ENCODE data around the gene VTI1A. TPM values are rescaled to one million over a fixed set of nuclear protein-coding genes. Genes with fewer than 3 reads are reported as not detected.

Gene VTI1A
- total and polyA plus RNA-seq, 2 of the 8 experiments (the other 6 are each of a cell fraction or from before 2014, with no cell fraction given) = 6.0 to 20.0 TPM

- Histone ChIP-seq H3K27me3 (replicated peaks in 1 of 4; ENCODE audit: control insufficient read depth in 3 of 4, extremely low read depth in 1 of 4, insufficient read depth in 3 of 4, low read length in 3 of 4) (no peaks in the 10 kb centered on the region), H3K4me3 (ENCODE audit: extremely low read depth in 1 of 4, insufficient read depth in 2 of 4, low read depth in 3 of 4, low read length in 4 of 4) (no peak overlapping the region), H3K27ac (ENCODE audit: low read depth, low read length) (no peak overlapping the region), H3K9ac (replicated peaks in 1 of 4; ENCODE audit: extremely low read depth in 1 of 4, low read depth in 3 of 4, low read length in 3 of 4) (no peak overlapping the region), H2AK5ac (ENCODE audit: low read depth, low read length) (no peak overlapping the region), H3K9me3 (ENCODE audit: insufficient read depth in 2 of 2, low read depth in 1 of 2, low read length in 1 of 2) (no peaks in the 10 kb centered on the region), H3K4ac (replicated peaks; ENCODE audit: insufficient read length, low read depth, low read length) (no peak overlapping the region), H3K79me1 (ENCODE audit: low read depth, low read length) (no peaks in the 10 kb centered on the region), H2BK5ac (ENCODE audit: low read depth, low read length) (no peak overlapping the region), H3K14ac (ENCODE audit: insufficient read length) (no peak overlapping the region), H4K91ac (replicated peaks; ENCODE audit: insufficient read length, low read length) (no peak overlapping the region), H2BK15ac (ENCODE audit: low read length) (no peak overlapping the region), H3K23me2 (ENCODE audit: low read depth, low read length) (no peaks in the 10 kb centered on the region), H2BK120ac (replicated peaks; ENCODE audit: low read depth, low read length) (no peak overlapping the region), H3K23ac (ENCODE audit: insufficient read length) (no peak overlapping the region), H3K79me2 (ENCODE audit: control insufficient read depth in 1 of 2, insufficient read depth in 2 of 2, low read length in 2 of 2) (no peaks in the 10 kb centered on the region), H2AFZ (ENCODE audit: low read length) (no peak overlapping the region), H2BK12ac (ENCODE audit: low read depth, low read length) (no peak overlapping the region), H4K20me1 (replicated peaks in 1 of 2; ENCODE audit: control insufficient read depth in 1 of 2, insufficient read depth in 2 of 2, low read length in 2 of 2) (peaks cover 0 to 1% of the 10 kb centered on the region in 2 experiments), H2BK20ac (ENCODE audit: low read length) (no peak overlapping the region), H3K36me3 (ENCODE audit: control insufficient read depth in 2 of 4, insufficient read depth in 4 of 4, low read length in 3 of 4) (no peaks in the 10 kb centered on the region), H4K8ac (ENCODE audit: extremely low read depth, insufficient read depth, low read length) (no peak overlapping the region), H4K5ac (ENCODE audit: insufficient read length, low read depth, low read length) (no peak overlapping the region), H3K18ac (ENCODE audit: extremely low read depth, low read length) (no peak overlapping the region), H3K56ac (replicated peaks; ENCODE audit: insufficient read length, low read depth, low read length) (no peak overlapping the region), H3K4me1 (replicated peaks in 1 of 4; ENCODE audit: control insufficient read depth in 3 of 4, insufficient read depth in 4 of 4, low read length in 3 of 4) (peaks cover 0 to 4% (median 3%) of the 10 kb centered on the region in 4 experiments; a peak in 3 of 7 replicates), H3K4me2 (ENCODE audit: insufficient read depth in 1 of 2, low read depth in 2 of 2, low read length in 2 of 2) (no peak overlapping the region)
- ChIA-PET POLR2A (ENCODE audit: partially characterized antibody) (interaction anchor here (0.9 to 1.3 kb wide), 3 partner anchors 9 to 29 kb away, joined by 3 read pairs; no protein-coding TSS in a partner anchor), CTCF (ENCODE audit: partially characterized antibody) (interaction anchor here (0.6 to 1.6 kb wide), 5 partner anchors 12 to 388 kb away, joined by 3 to 6 read pairs (median 3); no protein-coding TSS in a partner anchor)
- 87% methylated on average over 12 of the region's 12 CpGs; no CpG with 5 or more reads in 1 of the 2 experiments for WGBS, 2 experiments (ENCODE audit: extremely low coverage in 1 of 2, insufficient coverage in 1 of 2, insufficient read length in 1 of 2, insufficient replicate concordance in 2 of 2, low coverage in 1 of 2, low lambda C conversion rate in 2 of 2, missing lambda C conversion rate in 1 of 2)
- FAIRE-seq (no peak), DNase-seq (ENCODE audit: low read depth in 1 of 2, low spot score in 2 of 2) (no peak)
- TF ChIP-seq BCL11A (IDR thresholded peaks at IDR 0.05; ENCODE audit: low read depth in 2 of 2, low read length in 2 of 2) = no peak
- TF ChIP-seq CEBPB (IDR thresholded peaks at IDR 0.05; ENCODE audit: low read depth, low read length) = no peak
- no peak for TF ChIP-seq SP1 (IDR thresholded peaks at IDR 0.05; ENCODE audit: low read depth, low read length)
- no peak for TF ChIP-seq YY1 (IDR thresholded peaks at IDR 0.05; ENCODE audit: low read depth, low read length)
- TF ChIP-seq SIX5 (IDR thresholded peaks at IDR 0.05; ENCODE audit: low read depth, low read length) = no peak
- no peak for TF ChIP-seq ASH2L (IDR thresholded peaks at IDR 0.05; ENCODE audit: low read length)
- TF ChIP-seq RAD21 (IDR thresholded peaks at IDR 0.05 in 1 of 2, conservative IDR thresholded peaks at IDR 0.05 in 1 of 2; ENCODE audit: low read depth in 2 of 2, low read length in 2 of 2) = no peak
- no peak for TF ChIP-seq TAF1 (IDR thresholded peaks at IDR 0.05; ENCODE audit: low read depth, low read length)
- TF ChIP-seq RBBP5 (IDR thresholded peaks at IDR 0.05; ENCODE audit: borderline replicate concordance, low read depth, low read length) = no peak
- no peak for TF ChIP-seq EGR1 (IDR thresholded peaks at IDR 0.05; ENCODE audit: borderline replicate concordance, low read depth, low read length)
- no peak for TF ChIP-seq CBX8 (IDR thresholded peaks at IDR 0.05; ENCODE audit: borderline replicate concordance, low read depth, low read length)
- no peak for TF ChIP-seq KDM1A (IDR thresholded peaks at IDR 0.05; ENCODE audit: borderline replicate concordance, low read length)
Measured at GRCh38 chr10:112744181-112745096, 297.4 kb downstream of the VTI1A start.
